GM12878 (cell line): Measurements from ENCODE around the gene WAS. TPM values are rescaled to one million over a fixed set of nuclear protein-coding genes. Genes with fewer than 3 reads are reported as not detected.

Source experiments
- ATAC-seq: fragments of 200-7000 bp; cut with Tn5 transposase; 3 replicates; pipeline ENCODE4 v1.9.1; 2020; ENCODE audit warnings: mild to moderate bottlenecking, moderate library complexity
- BruUV-seq: library from RNA; stranded (reverse); fragments of 400-500 nt; replicated peaks from 2 replicates; lab custom pipeline; 2021; lab: Mats Ljungman, UMichigan
- CTCF ChIA-PET: fragments of 300-600 bp; sonication (Branson Sonifier 250); formaldehyde crosslinking; extraction: SDS; loops from one replicate; lab custom pipeline; 2021; ENCODE audit warnings: inconsistent platforms; lab: Yijun Ruan, JAX
- POLR2A ChIA-PET: fragments of 350-600 bp; formaldehyde crosslinking; extraction: SDS; loops from one replicate; lab custom pipeline; 2021; ENCODE audit warnings: inconsistent platforms; lab: Charles Lee
- RAD21 ChIA-PET: fragments of 300-600 bp; sonication (Branson Sonifier 250); formaldehyde crosslinking; loops from one replicate; lab custom pipeline; 2023; ENCODE audit warnings: antibody characterized with exemption; ENCODE audit not compliant: unreplicated experiment; lab: Charles Lee
- SMC1A ChIA-PET: fragments of 300-600 bp; sonication (Branson Sonifier 250); formaldehyde crosslinking; loops from one replicate; lab custom pipeline; 2023; ENCODE audit not compliant: unreplicated experiment, uncharacterized antibody; lab: Charles Lee
- DNase-seq: peaks from one replicate; pipeline ENCODE4 v3.0.0-alpha.2; 2011; ENCODE audit warnings: low read depth, low spot score
- FAIRE-seq: peaks from 3 replicates; lab custom pipeline; 2011; peaks lifted over from hg19 to GRCh38; lab: Jason Lieb, UNC
- H2AFZ ChIP-seq: 2 replicates; pipeline ENCODE4 v1.6.0; 2011; ENCODE audit warnings: low read depth, low read length, control low read depth; ENCODE audit not compliant: control insufficient read depth
- H3K27ac ChIP-seq: 2 replicates; pipeline ENCODE4 v1.5.1; 2011; ENCODE audit warnings: control low read depth; ENCODE audit not compliant: control insufficient read depth, insufficient read depth
- H3K27me3 ChIP-seq, 2 experiments: replicated peaks in 1 of 2; 2 replicates each; pipeline versions ENCODE4 v1.6.0 to v1.6.1; 2011; ENCODE audit warnings: low read length in 1 of 2; ENCODE audit not compliant: control insufficient read depth in 2 of 2, insufficient read depth in 2 of 2
- H3K36me3 ChIP-seq, 2 experiments: 2 replicates each; pipeline ENCODE4 v1.5.1; 2011; ENCODE audit warnings: low read length in 1 of 2; ENCODE audit not compliant: control insufficient read depth in 2 of 2, insufficient read depth in 2 of 2
- H3K4me1 ChIP-seq: 2 replicates; pipeline ENCODE4 v1.6.1; 2011; ENCODE audit warnings: mild to moderate bottlenecking, low read length, moderate library complexity, mixed read lengths; ENCODE audit not compliant: control insufficient read depth, insufficient read depth
- H3K4me2 ChIP-seq: 2 replicates; pipeline ENCODE4 v1.6.0; 2011; ENCODE audit warnings: control low read depth; ENCODE audit not compliant: control insufficient read depth, insufficient read depth
- H3K4me3 ChIP-seq: fragments of 200-600 bp; sonication (generic); 2 replicates; pipeline ENCODE4 v1.5.1; 2016
- H3K79me2 ChIP-seq: 2 replicates; pipeline ENCODE4 v1.6.0; 2011; ENCODE audit warnings: low read length; ENCODE audit not compliant: control insufficient read depth, insufficient read depth
- H3K9ac ChIP-seq: 2 replicates; pipeline ENCODE4 v1.8.0; 2011; ENCODE audit warnings: low read length, control low read depth, mixed read lengths; ENCODE audit not compliant: control insufficient read depth, insufficient read depth
- H3K9me3 ChIP-seq: replicated peaks from 3 replicates; pipeline ENCODE4 v1.5.1; 2011; ENCODE audit warnings: mild to moderate bottlenecking, low read length; ENCODE audit not compliant: control insufficient read depth, insufficient read depth
- H4K20me1 ChIP-seq: 2 replicates; pipeline ENCODE4 v1.6.0; 2011; ENCODE audit not compliant: control insufficient read depth, insufficient read depth
- ASH2L ChIP-seq: fragments of 300-600, 200-600 bp; sonication (generic); IDR thresholded peaks from 2 replicates; pipeline ENCODE4 v1.6.1; 2017; ENCODE audit warnings: low read depth, mild to moderate bottlenecking, borderline replicate concordance
- BMI1 ChIP-seq: fragments of 450-650 bp; IDR thresholded peaks from 2 replicates; pipeline ENCODE4 v1.6.1; 2016; ENCODE audit warnings: mild to moderate bottlenecking, moderate library complexity, borderline replicate concordance
- CHD2 ChIP-seq: IDR thresholded peaks from 2 replicates; pipeline ENCODE4 v1.6.1; 2011; ENCODE audit warnings: low read depth, low read length, improper control_type of control experiment, borderline replicate concordance
- FOS ChIP-seq: IDR thresholded peaks from 3 replicates; pipeline ENCODE4 v1.6.1; 2011; ENCODE audit warnings: borderline replicate concordance; ENCODE audit not compliant: insufficient read length; ENCODE audit errors: extremely low read depth
- KDM1A ChIP-seq: fragments of 200-600 bp; sonication (generic); IDR thresholded peaks from 2 replicates; pipeline ENCODE4 v1.6.1; 2016; ENCODE audit warnings: borderline replicate concordance
- RAD51 ChIP-seq: fragments of 450-650 bp; IDR thresholded peaks from 2 replicates; pipeline ENCODE4 v1.6.1; 2016; ENCODE audit warnings: moderate library complexity, mild to moderate bottlenecking, inconsistent platforms
- RB1 ChIP-seq: fragments of 450-650 bp; formaldehyde crosslinking; IDR thresholded peaks from 2 replicates; pipeline ENCODE4 v1.6.1; 2017; ENCODE audit warnings: mild to moderate bottlenecking, borderline replicate concordance
- SMAD5 ChIP-seq: IDR thresholded peaks from 2 replicates; pipeline ENCODE4 v1.6.1; 2016; ENCODE audit warnings: antibody characterized with exemption, low read depth
- SMC3 ChIP-seq: IDR thresholded peaks from 2 replicates; pipeline ENCODE4 v1.6.1; 2011; ENCODE audit warnings: low read length, improper control_type of control experiment, borderline replicate concordance
- SREBF1 ChIP-seq: IDR thresholded peaks from 2 replicates; pipeline ENCODE4 v1.6.1; 2012; ENCODE audit warnings: mild to moderate bottlenecking, low read length
- SRF ChIP-seq, 2 experiments: IDR thresholded peaks; 2 replicates each; pipeline ENCODE4 v1.6.1; 2011; ENCODE audit warnings: low read depth in 2 of 2, low read length in 2 of 2, mild to moderate bottlenecking in 1 of 2, moderate library complexity in 1 of 2
- STAT1 ChIP-seq: fragments of 450-650 bp; conservative IDR thresholded peaks from 2 replicates; pipeline ENCODE4 v1.6.1; 2014; ENCODE audit warnings: antibody characterized with exemption, mild to moderate bottlenecking
- TCF3 ChIP-seq: IDR thresholded peaks from 2 replicates; pipeline ENCODE4 v1.6.1; 2012; ENCODE audit warnings: low read depth, mild to moderate bottlenecking, low read length, borderline replicate concordance; ENCODE audit not compliant: insufficient read depth
- WRNIP1 ChIP-seq: IDR thresholded peaks from 2 replicates; pipeline ENCODE4 v1.6.1; 2011; ENCODE audit warnings: low read depth, low read length, improper control_type of control experiment, borderline replicate concordance
- YBX1 ChIP-seq: fragments of 450-650 bp; IDR thresholded peaks from 2 replicates; pipeline ENCODE4 v1.6.1; 2016; ENCODE audit warnings: antibody characterized with exemption
- ZZZ3 ChIP-seq: IDR thresholded peaks from 2 replicates; pipeline ENCODE4 v1.6.1; 2011; ENCODE audit warnings: low read depth; ENCODE audit not compliant: control insufficient read depth, insufficient read length
- WGBS: methylation state at CpG from one replicate; pipeline ENCODE4 v1.1.6; 2016; ENCODE audit warnings: low lambda C conversion rate; ENCODE audit not compliant: insufficient replicate concordance, insufficient coverage; ENCODE audit errors: missing lambda C conversion rate; 5-methylcytosine and 5-hydroxymethylcytosine counted together
- in situ Hi-C: fragments of 300-500 bp; cut with MboI; formaldehyde crosslinking; loops from 9 replicates; pipeline ENCODE4 v1.14.3; 2018; ENCODE audit warnings: mixed read lengths
- intact Hi-C: fragments of 100-400 bp; cut with micrococcal nuclease; formaldehyde crosslinking; loops from one replicate; pipeline ENCODE4 v1.14.2; 2022; ENCODE audit not compliant: unreplicated experiment
- polyA plus RNA-seq, 11 experiments: library from polyadenylated mRNA; depleted of rRNA in 4 of 11; unstranded in 6 of 11; stranded (reverse) in 5 of 11; fragments of >200 nt; fragmentation: Nextera tagmentation in 4 of 11; fragmentation: Illumina TruSeq in 1 of 11; extraction: Ambion mirVana in 4 of 11; extraction: Trizol in 1 of 11; gene quantifications; 1 replicate in 1 of 11; 2 replicates in 10 of 11; pipeline versions ENCODE4 v1.2.1 to v1.2.3, GENCODE V29; 2011 to 2016; ENCODE audit warnings: inconsistent platforms in 2 of 11, missing spikeins in 2 of 11, low read depth in 1 of 11
- total RNA-seq, 4 experiments: library from RNA; depleted of rRNA in 3 of 4; stranded (reverse); fragments of >200 nt in 3 of 4; fragmentation: Illumina TruSeq in 1 of 4; extraction: Trizol in 1 of 4; gene quantifications; 2 replicates each; pipeline versions ENCODE4 v1.2.1 to v1.2.3, GENCODE V29; 2013 to 2021
- TF ChIP-seq, protein P1 (sequence below): fragments of 450-650 bp; IDR thresholded peaks from 2 replicates; pipeline ENCODE4 v1.6.1; 2017; ENCODE audit warnings: borderline replicate concordance
- TF ChIP-seq, protein P2 (sequence below): IDR thresholded peaks from 2 replicates; pipeline ENCODE4 v1.6.1; 2011; ENCODE audit warnings: mild to moderate bottlenecking, low read depth, low read length, moderate library complexity; ENCODE audit not compliant: insufficient replicate concordance
- TF ChIP-seq, protein P3 (sequence below): fragments of 450-650 bp; IDR thresholded peaks from 2 replicates; pipeline ENCODE4 v1.6.1; 2017; ENCODE audit warnings: mild to moderate bottlenecking, moderate library complexity

WAS gene
- total and polyA plus RNA-seq, 10 of the 15 experiments (the other 5 are each of a cell fraction or from before 2014, with no cell fraction given): 1.6 to 84.7 (median 23.0) TPM

DNA sequence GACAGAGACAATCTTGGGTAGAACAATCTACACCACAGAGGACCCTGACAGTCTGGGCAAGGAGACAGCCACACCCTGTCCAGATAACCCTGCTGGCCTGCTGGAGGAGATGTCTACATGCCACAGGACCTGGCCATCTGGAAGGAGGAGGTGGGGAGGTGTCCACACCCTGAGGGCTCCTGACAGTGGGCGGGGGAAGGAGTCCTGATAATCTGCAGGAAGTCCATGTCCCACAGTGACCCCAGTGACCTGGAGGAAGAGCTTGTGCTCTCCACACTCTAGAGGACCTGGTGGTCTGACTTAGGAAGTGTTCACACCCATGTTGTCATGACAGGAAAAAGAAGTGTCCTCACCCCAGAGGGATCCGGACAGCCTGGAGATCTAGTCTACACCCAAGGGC lies 18.4 kb downstream of the WAS start (continued):
- TF ChIP-seq, protein P1, sequence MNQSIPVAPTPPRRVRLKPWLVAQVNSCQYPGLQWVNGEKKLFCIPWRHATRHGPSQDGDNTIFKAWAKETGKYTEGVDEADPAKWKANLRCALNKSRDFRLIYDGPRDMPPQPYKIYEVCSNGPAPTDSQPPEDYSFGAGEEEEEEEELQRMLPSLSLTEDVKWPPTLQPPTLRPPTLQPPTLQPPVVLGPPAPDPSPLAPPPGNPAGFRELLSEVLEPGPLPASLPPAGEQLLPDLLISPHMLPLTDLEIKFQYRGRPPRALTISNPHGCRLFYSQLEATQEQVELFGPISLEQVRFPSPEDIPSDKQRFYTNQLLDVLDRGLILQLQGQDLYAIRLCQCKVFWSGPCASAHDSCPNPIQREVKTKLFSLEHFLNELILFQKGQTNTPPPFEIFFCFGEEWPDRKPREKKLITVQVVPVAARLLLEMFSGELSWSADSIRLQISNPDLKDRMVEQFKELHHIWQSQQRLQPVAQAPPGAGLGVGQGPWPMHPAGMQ: no peak
- TF ChIP-seq ZZZ3 (no peak), YBX1 (no peak), STAT1 (no peak), RAD51 (no peak), ASH2L (no peak)
- TF ChIP-seq, protein P2, sequence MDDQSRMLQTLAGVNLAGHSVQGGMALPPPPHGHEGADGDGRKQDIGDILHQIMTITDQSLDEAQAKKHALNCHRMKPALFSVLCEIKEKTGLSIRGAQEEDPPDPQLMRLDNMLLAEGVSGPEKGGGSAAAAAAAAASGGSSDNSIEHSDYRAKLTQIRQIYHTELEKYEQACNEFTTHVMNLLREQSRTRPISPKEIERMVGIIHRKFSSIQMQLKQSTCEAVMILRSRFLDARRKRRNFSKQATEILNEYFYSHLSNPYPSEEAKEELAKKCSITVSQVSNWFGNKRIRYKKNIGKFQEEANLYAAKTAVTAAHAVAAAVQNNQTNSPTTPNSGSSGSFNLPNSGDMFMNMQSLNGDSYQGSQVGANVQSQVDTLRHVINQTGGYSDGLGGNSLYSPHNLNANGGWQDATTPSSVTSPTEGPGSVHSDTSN: no peak

DNA sequence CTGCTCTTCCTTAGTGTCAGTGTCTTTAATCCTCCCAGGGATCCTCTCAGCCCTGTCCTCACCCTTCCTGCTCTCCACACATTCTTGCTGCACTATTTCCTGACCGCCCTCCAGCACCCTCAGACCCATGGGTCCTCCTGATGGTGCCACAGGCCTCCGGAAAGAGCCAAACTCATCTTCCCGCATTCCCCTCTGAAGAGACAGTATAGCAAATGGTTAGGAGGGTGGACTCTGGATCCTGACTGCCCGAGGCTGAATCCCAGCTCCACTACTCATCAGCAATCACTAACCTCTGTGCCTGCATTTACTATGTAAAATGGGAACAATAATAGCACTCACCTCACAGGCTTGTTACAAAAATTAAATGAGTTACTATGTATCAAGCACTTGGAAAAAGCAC lies 19.1 kb downstream of the WAS start:
- no peaks in the 10 kb centered on the region for H3K9me3 ChIP-seq
- ChIA-PET POLR2A (no interaction called here), SMC1A (no interaction called here), CTCF (no interaction called here), RAD21 (no interaction called here)
- DNase-seq (no peak), ATAC-seq (no peak), FAIRE-seq (no peak)
- H2AFZ ChIP-seq: no peak overlapping the region
- H3K4me1 ChIP-seq: no peaks in the 10 kb centered on the region
- no peaks in the 10 kb centered on the region; the same call in 1 of the 2 replicates for H4K20me1 ChIP-seq
- intact Hi-C loops (no loop called here), in situ Hi-C loops (no loop called here)
- H3K27me3 ChIP-seq: no peaks in the 10 kb centered on the region
- 39% methylated on average over 4 of the region's 4 CpGs for WGBS
- H3K36me3 ChIP-seq: peaks cover 4 to 9% of the 10 kb centered on the region in 2 experiments; a peak in 2 of 4 replicates
- H3K79me2 ChIP-seq: peaks cover 6% of the 10 kb centered on the region
- H3K4me2 ChIP-seq: no peak overlapping the region
- no TSS peak for BruUV-seq
- no peak overlapping the region for H3K27ac ChIP-seq
- no peak overlapping the region for H3K4me3 ChIP-seq
- no peak overlapping the region for H3K9ac ChIP-seq
- TF ChIP-seq FOS (no peak), TCF3 (no peak), KDM1A (no peak), CHD2 (no peak), SMC3 (no peak), BMI1 (no peak), RB1 (no peak), SREBF1 (no peak), SMAD5 (no peak), SRF (IDR thresholded peaks at IDR 0.05; ENCODE audit: low read depth in 2 of 2, low read length in 2 of 2) (no peak), WRNIP1 (no peak), YBX1 (no peak)
- TF ChIP-seq, protein P3, sequence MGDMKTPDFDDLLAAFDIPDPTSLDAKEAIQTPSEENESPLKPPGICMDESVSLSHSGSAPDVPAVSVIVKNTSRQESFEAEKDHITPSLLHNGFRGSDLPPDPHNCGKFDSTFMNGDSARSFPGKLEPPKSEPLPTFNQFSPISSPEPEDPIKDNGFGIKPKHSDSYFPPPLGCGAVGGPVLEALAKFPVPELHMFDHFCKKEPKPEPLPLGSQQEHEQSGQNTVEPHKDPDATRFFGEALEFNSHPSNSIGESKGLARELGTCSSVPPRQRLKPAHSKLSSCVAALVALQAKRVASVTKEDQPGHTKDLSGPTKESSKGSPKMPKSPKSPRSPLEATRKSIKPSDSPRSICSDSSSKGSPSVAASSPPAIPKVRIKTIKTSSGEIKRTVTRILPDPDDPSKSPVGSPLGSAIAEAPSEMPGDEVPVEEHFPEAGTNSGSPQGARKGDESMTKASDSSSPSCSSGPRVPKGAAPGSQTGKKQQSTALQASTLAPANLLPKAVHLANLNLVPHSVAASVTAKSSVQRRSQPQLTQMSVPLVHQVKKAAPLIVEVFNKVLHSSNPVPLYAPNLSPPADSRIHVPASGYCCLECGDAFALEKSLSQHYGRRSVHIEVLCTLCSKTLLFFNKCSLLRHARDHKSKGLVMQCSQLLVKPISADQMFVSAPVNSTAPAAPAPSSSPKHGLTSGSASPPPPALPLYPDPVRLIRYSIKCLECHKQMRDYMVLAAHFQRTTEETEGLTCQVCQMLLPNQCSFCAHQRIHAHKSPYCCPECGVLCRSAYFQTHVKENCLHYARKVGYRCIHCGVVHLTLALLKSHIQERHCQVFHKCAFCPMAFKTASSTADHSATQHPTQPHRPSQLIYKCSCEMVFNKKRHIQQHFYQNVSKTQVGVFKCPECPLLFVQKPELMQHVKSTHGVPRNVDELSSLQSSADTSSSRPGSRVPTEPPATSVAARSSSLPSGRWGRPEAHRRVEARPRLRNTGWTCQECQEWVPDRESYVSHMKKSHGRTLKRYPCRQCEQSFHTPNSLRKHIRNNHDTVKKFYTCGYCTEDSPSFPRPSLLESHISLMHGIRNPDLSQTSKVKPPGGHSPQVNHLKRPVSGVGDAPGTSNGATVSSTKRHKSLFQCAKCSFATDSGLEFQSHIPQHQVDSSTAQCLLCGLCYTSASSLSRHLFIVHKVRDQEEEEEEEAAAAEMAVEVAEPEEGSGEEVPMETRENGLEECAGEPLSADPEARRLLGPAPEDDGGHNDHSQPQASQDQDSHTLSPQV: no peak
